Cardiac muscle cell (in vitro differentiated cells and primary cell): ENCODE measurements around the gene SPATA16. TPM values are rescaled to one million over a fixed set of nuclear protein-coding genes. Genes with fewer than 3 reads are reported as not detected.

Experiments used
- DNase-seq, 2 donors: peaks; one replicate each; pipeline versions ENCODE4 v3.0.0 to v3.0.0-alpha.2; 2010 to 2017; ENCODE audit warnings: low read depth in 1 of 2, low spot score in 1 of 2
- H3K27ac ChIP-seq: fragments of 200-600 bp; sonication (generic); 2 replicates; pipeline ENCODE4 v1.5.1; 2016
- H3K27me3 ChIP-seq: fragments of 200-600 bp; sonication (generic); 2 replicates; pipeline ENCODE4 v1.6.0; 2016; ENCODE audit warnings: control low read depth
- H3K36me3 ChIP-seq: fragments of 200-600 bp; sonication (generic); 2 replicates; pipeline ENCODE4 v1.5.1; 2016; ENCODE audit warnings: control low read depth
- H3K4me1 ChIP-seq: fragments of 200-600 bp; sonication (generic); 2 replicates; pipeline ENCODE4 v1.8.1; 2017; ENCODE audit warnings: low read depth, mild to moderate bottlenecking, mixed run types
- H3K4me3 ChIP-seq: fragments of 200-600 bp; sonication (generic); 2 replicates; pipeline ENCODE4 v1.5.1; 2016; ENCODE audit warnings: mild to moderate bottlenecking
- H3K9me3 ChIP-seq: fragments of 200-600 bp; sonication (generic); 2 replicates; pipeline ENCODE4 v1.5.1; 2017; ENCODE audit warnings: low read depth, mild to moderate bottlenecking, control low read depth
- polyA plus RNA-seq: library from polyadenylated mRNA; unstranded; fragments of >200 nt; fragmentation: Nextera tagmentation; extraction: Ambion mirVana; gene quantifications from 2 replicates; pipeline ENCODE4 v1.2.1, GENCODE V29; 2016
- total RNA-seq: library from RNA; depleted of rRNA; stranded (reverse); fragments of >200 nt; gene quantifications from 2 replicates; pipeline ENCODE4 v1.2.3, GENCODE V29; 2016
- TF ChIP-seq, protein P1 (sequence below): IDR thresholded peaks from 2 replicates; pipeline ENCODE4 v1.5.1; 2012; ENCODE audit warnings: low read depth, mild to moderate bottlenecking, low read length

Gene SPATA16
- total and polyA plus RNA-seq, 2 experiments from 2014 or later: not detected

GRCh38 chr3:172931746-172932285, 209.2 kb downstream of the SPATA16 start:
- DNase-seq: no peak
- H3K27ac ChIP-seq: no peak overlapping the region
- no peaks in the 10 kb centered on the region for H3K36me3 ChIP-seq
- TF ChIP-seq, protein P1, sequence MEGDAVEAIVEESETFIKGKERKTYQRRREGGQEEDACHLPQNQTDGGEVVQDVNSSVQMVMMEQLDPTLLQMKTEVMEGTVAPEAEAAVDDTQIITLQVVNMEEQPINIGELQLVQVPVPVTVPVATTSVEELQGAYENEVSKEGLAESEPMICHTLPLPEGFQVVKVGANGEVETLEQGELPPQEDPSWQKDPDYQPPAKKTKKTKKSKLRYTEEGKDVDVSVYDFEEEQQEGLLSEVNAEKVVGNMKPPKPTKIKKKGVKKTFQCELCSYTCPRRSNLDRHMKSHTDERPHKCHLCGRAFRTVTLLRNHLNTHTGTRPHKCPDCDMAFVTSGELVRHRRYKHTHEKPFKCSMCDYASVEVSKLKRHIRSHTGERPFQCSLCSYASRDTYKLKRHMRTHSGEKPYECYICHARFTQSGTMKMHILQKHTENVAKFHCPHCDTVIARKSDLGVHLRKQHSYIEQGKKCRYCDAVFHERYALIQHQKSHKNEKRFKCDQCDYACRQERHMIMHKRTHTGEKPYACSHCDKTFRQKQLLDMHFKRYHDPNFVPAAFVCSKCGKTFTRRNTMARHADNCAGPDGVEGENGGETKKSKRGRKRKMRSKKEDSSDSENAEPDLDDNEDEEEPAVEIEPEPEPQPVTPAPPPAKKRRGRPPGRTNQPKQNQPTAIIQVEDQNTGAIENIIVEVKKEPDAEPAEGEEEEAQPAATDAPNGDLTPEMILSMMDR: no peak
- no peaks in the 10 kb centered on the region for H3K4me1 ChIP-seq
- H3K27me3 ChIP-seq: no peaks in the 10 kb centered on the region
- no peaks in the 10 kb centered on the region for H3K9me3 ChIP-seq
- H3K4me3 ChIP-seq: no peak overlapping the region

GRCh38 chr3:172929451-172929850, 211.6 kb downstream of the SPATA16 start:
- H3K9me3 ChIP-seq: no peaks in the 10 kb centered on the region
- no peak overlapping the region for H3K27ac ChIP-seq
- no peaks in the 10 kb centered on the region for H3K36me3 ChIP-seq
- H3K27me3 ChIP-seq: no peaks in the 10 kb centered on the region
- TF ChIP-seq, protein P1: no peak
- DNase-seq: no peak
- H3K4me3 ChIP-seq: no peak overlapping the region
- H3K4me1 ChIP-seq: no peaks in the 10 kb centered on the region

DNA sequence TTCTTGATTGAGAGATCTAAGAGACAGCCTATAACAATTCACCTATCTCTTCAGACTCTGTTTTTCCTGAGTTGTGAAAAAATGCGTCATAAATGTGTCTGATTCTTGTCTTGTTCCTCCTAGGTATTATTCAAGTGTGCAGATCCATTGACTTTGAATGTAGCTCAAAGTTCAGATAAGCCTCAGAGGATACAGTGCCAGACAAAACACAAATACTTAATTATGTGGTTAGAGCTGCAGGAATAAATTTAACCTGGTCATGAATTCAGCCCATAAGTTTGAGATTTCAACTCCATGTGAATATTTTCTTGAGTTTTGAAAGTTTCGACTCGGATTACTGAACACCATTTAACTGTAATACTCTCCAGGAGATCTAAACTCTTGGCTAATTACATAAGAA, 216.5 kb downstream of the SPATA16 start:
- Histone ChIP-seq H3K4me1 (peaks cover 7% of the 10 kb centered on the region), H3K27me3 (no peaks in the 10 kb centered on the region), H3K36me3 (no peaks in the 10 kb centered on the region), H3K9me3 (no peaks in the 10 kb centered on the region), H3K4me3 (no peak overlapping the region), H3K27ac (no peak overlapping the region)
- TF ChIP-seq, protein P1: no peak
- DNase-seq: no peak

- H3K4me3 ChIP-seq: no peak overlapping the region
- no peaks in the 10 kb centered on the region for H3K27me3 ChIP-seq
- H3K4me1 ChIP-seq: peaks cover 12% of the 10 kb centered on the region
- TF ChIP-seq, protein P1: no peak
- H3K27ac ChIP-seq: no peak overlapping the region
- no peaks in the 10 kb centered on the region for H3K9me3 ChIP-seq
- no peaks in the 10 kb centered on the region for H3K36me3 ChIP-seq
- DNase-seq: no peak
Measured at GRCh38 chr3:172919297-172919683, 221.7 kb downstream of the SPATA16 start.

- H3K9me3 ChIP-seq: no peaks in the 10 kb centered on the region
- H3K36me3 ChIP-seq: no peaks in the 10 kb centered on the region
- H3K27me3 ChIP-seq: no peaks in the 10 kb centered on the region
- H3K27ac ChIP-seq: no peak overlapping the region
- H3K4me1 ChIP-seq: peaks cover 12% of the 10 kb centered on the region
- TF ChIP-seq, protein P1: no peak
- no peak for DNase-seq
- H3K4me3 ChIP-seq: no peak overlapping the region
Measured at GRCh38 chr3:172918568-172919296, 222.3 kb downstream of the SPATA16 start.
